Erythroblast (primary cell): Measurements from ENCODE around the gene MAGI1.

Source experiments
- GATA1 ChIP-seq: IDR thresholded peaks from 2 replicates; pipeline ENCODE4 v1.6.1; 2011; ENCODE audit warnings: low read depth, mild to moderate bottlenecking, control low read depth, low read length, moderate library complexity
- POLR2A ChIP-seq: IDR thresholded peaks from 2 replicates; pipeline ENCODE4 v1.6.1; 2011; ENCODE audit warnings: mild to moderate bottlenecking, low read length

GRCh38 chr3:66082679-66083078 lies 44.0 kb upstream of the MAGI1 start:
- TF ChIP-seq POLR2A (no peak), GATA1 (no peak)
